HepG2 (cell line): ENCODE measurements around the gene TUBGCP3. TPM values are rescaled to one million over a fixed set of nuclear protein-coding genes. Genes with fewer than 3 reads are reported as not detected.
A peak's percentile ranks its signal among the peaks of the same experiment; 100 is the strongest.

Source experiments
- ATAC-seq: fragments of 200-7000 bp; cut with Tn5 transposase; 3 replicates; pipeline ENCODE4 v1.9.1; 2020; ENCODE audit warnings: mild to moderate bottlenecking, moderate library complexity
- BruUV-seq: library from RNA; stranded (reverse); fragments of 400-500 nt; replicated peaks from 2 replicates; lab custom pipeline; 2021; lab: Mats Ljungman, UMichigan
- CTCF ChIA-PET: fragments of 300-600 bp; formaldehyde crosslinking; extraction: SDS; loops from one replicate; lab custom pipeline; 2021; ENCODE audit warnings: low total read pairs, inconsistent platforms, low intra/inter-chr PET ratio; lab: Yijun Ruan, JAX
- POLR2A ChIA-PET: fragments of 350-600 bp; sonication (Branson Sonifier 250); formaldehyde crosslinking; loops from one replicate; lab custom pipeline; 2020; ENCODE audit warnings: antibody characterized with exemption, inconsistent platforms; lab: Yijun Ruan, JAX
- DNase-seq: peaks from one replicate; pipeline ENCODE4 v3.0.0-alpha.2; 2015; ENCODE audit warnings: low spot score
- FAIRE-seq: peaks from 3 replicates; lab custom pipeline; 2011; peaks lifted over from hg19 to GRCh38; lab: Jason Lieb, UNC
- H2AFZ ChIP-seq: one replicate; pipeline ENCODE4 v1.6.1; 2011; ENCODE audit warnings: low read length, inconsistent platforms
- H3K27ac ChIP-seq: fragments of 300-600 bp; 3 replicates; pipeline ENCODE4 v1.8.0; 2011; ENCODE audit warnings: mixed run types, mild to moderate bottlenecking, mixed read lengths, low read length, inconsistent platforms; ENCODE audit not compliant: insufficient read depth; ENCODE audit errors: extremely low read length
- H3K27me3 ChIP-seq, 2 experiments: fragments of 200-600 bp in 1 of 2; 2 replicates in 1 of 2; 3 replicates in 1 of 2; pipeline versions ENCODE4 v1.6.0 to v1.8.0; 2011; ENCODE audit warnings: low read length in 2 of 2, mild to moderate bottlenecking in 2 of 2, moderate library complexity in 2 of 2, inconsistent platforms in 1 of 2; ENCODE audit not compliant: insufficient read depth in 2 of 2, control insufficient read depth in 1 of 2
- H3K36me3 ChIP-seq, 2 experiments: fragments of 200-600 bp in 1 of 2; replicated peaks in 1 of 2; 2 replicates in 1 of 2; 3 replicates in 1 of 2; pipeline versions ENCODE4 v1.5.1 to v1.8.0; 2011; ENCODE audit warnings: low read length in 2 of 2, inconsistent platforms in 1 of 2; ENCODE audit not compliant: insufficient read depth in 2 of 2, control insufficient read depth in 1 of 2
- H3K4me1 ChIP-seq: 2 replicates; pipeline ENCODE4 v1.5.1; 2012; ENCODE audit warnings: low read length, inconsistent platforms; ENCODE audit not compliant: insufficient read depth
- H3K4me2 ChIP-seq: 2 replicates; pipeline ENCODE4 v1.6.0; 2011; ENCODE audit warnings: low read depth, low read length, inconsistent platforms
- H3K4me3 ChIP-seq, 3 experiments: fragments of 200-600 bp in 1 of 3; sonication (generic), shearing (Covaris generic) in 1 of 3; replicated peaks in 1 of 3; 2 replicates each; pipeline ENCODE4 v1.5.1; 2011 to 2016; ENCODE audit warnings: low read length in 3 of 3, inconsistent platforms in 2 of 3, low read depth in 2 of 3, mild to moderate bottlenecking in 2 of 3, control low read depth in 1 of 3, mixed read lengths in 1 of 3; ENCODE audit not compliant: insufficient read depth in 1 of 3
- H3K79me2 ChIP-seq: one replicate; pipeline ENCODE4 v1.6.1; 2011; ENCODE audit warnings: low read length, inconsistent platforms; ENCODE audit not compliant: insufficient read depth
- H3K9ac ChIP-seq: 2 replicates; pipeline ENCODE4 v1.6.0; 2011; ENCODE audit warnings: mild to moderate bottlenecking, low read depth, low read length, inconsistent platforms; ENCODE audit not compliant: insufficient read depth
- H3K9me3 ChIP-seq: 2 replicates; pipeline ENCODE4 v1.5.1; 2012; ENCODE audit warnings: mild to moderate bottlenecking, low read length
- H4K20me1 ChIP-seq: 2 replicates; pipeline ENCODE4 v1.6.0; 2011; ENCODE audit warnings: inconsistent platforms, mild to moderate bottlenecking, low read length, moderate library complexity; ENCODE audit not compliant: insufficient read depth
- NFYB ChIP-seq: sonication (generic); formaldehyde crosslinking; IDR thresholded peaks from 2 replicates; pipeline ENCODE4 v1.4.0; 2020; ENCODE audit warnings: missing genetic modification reagents
- NFYC ChIP-seq: IDR thresholded peaks from 2 replicates; pipeline ENCODE4 v1.6.1; 2016; ENCODE audit warnings: missing genetic modification reagents, missing compliant biosample characterization
- REPIN1 ChIP-seq: sonication (generic); formaldehyde crosslinking; IDR thresholded peaks from 2 replicates; pipeline ENCODE4 v1.8.0; 2022; ENCODE audit warnings: missing genetic modification reagents, low read depth, mild to moderate bottlenecking, borderline replicate concordance
- ZBTB40 ChIP-seq, 2 experiments: fragments of 450-650 bp in 1 of 2; sonication (generic) in 1 of 2; formaldehyde crosslinking in 1 of 2; IDR thresholded peaks; 2 replicates each; pipeline versions ENCODE4 v1.6.1 to v1.8.0; 2016 to 2022; ENCODE audit warnings: antibody characterized with exemption in 1 of 2, mild to moderate bottlenecking in 1 of 2, missing genetic modification reagents in 1 of 2
- ZKSCAN1 ChIP-seq: fragments of 150-350 bp; IDR thresholded peaks from 2 replicates; pipeline ENCODE4 v1.6.1; 2014; ENCODE audit warnings: low read length
- ZNF510 ChIP-seq: sonication (generic); formaldehyde crosslinking; IDR thresholded peaks from 2 replicates; pipeline ENCODE4 v1.4.0; 2020; ENCODE audit warnings: low read depth, mild to moderate bottlenecking, missing genetic modification reagents
- ZNF605 ChIP-seq: sonication (generic); formaldehyde crosslinking; IDR thresholded peaks from 2 replicates; pipeline ENCODE4 v1.8.0; 2022; ENCODE audit warnings: mild to moderate bottlenecking, missing genetic modification reagents
- ZNF768 ChIP-seq: sonication (generic); formaldehyde crosslinking; IDR thresholded peaks from 2 replicates; pipeline ENCODE4 v1.4.0; 2020; ENCODE audit warnings: missing genetic modification reagents
- WGBS: methylation state at CpG from one replicate; pipeline ENCODE4 v1.1.6; 2017; ENCODE audit warnings: low lambda C conversion rate; 5-methylcytosine and 5-hydroxymethylcytosine counted together
- in situ Hi-C: cut with HindIII; loops from 2 replicates; pipeline ENCODE4 v1.10.0; 2017; ENCODE audit warnings: low pct_unique_long_range_greater_than_20kb; ENCODE audit not compliant: extremely low pct_ligation_motif_present
- intact Hi-C: fragments of 100-400 bp; cut with micrococcal nuclease; formaldehyde crosslinking; loops from one replicate; pipeline ENCODE4 v1.10.0; 2022; ENCODE audit not compliant: unreplicated experiment
- polyA plus RNA-seq, 8 experiments: library from polyadenylated mRNA; depleted of rRNA in 3 of 8; stranded (reverse) in 7 of 8; unstranded in 1 of 8; fragments of >200 nt; fragmentation: Illumina TruSeq in 4 of 8; extraction: Trizol in 4 of 8; gene quantifications; 2 replicates each; pipeline versions ENCODE4 v1.2.1 to v1.2.3, GENCODE V29; 2011 to 2016; ENCODE audit warnings: low read depth in 4 of 8, missing spikeins in 1 of 8, mixed read lengths in 1 of 8; ENCODE audit not compliant: insufficient read depth in 1 of 8
- total RNA-seq, 5 experiments: library from RNA; depleted of rRNA; stranded (reverse); fragments of >200 nt; fragmentation: Illumina TruSeq; extraction: Trizol; gene quantifications; 2 replicates each; pipeline ENCODE4 v1.2.3, GENCODE V29; 2016; ENCODE audit warnings: low read depth in 1 of 5

Gene TUBGCP3
- total and polyA plus RNA-seq, 2 of the 13 experiments (the other 11 are each of a cell fraction or from before 2014, with no cell fraction given), result 12.6 to 15.5 TPM

- H3K4me3 ChIP-seq, result no peak overlapping the region
- peaks cover 11% of the 10 kb centered on the region for H3K4me1 ChIP-seq
- CTCF ChIA-PET, result no interaction called here
- FAIRE-seq (no peak), ATAC-seq (peak; percentile 53), DNase-seq (no peak)
- no peak overlapping the region for H3K9ac ChIP-seq
- POLR2A ChIA-PET, result no interaction called here
- WGBS, result 43% methylated on average over 24 of the region's 24 CpGs
- no peak overlapping the region for H2AFZ ChIP-seq
- no TSS peak for BruUV-seq
- no peak overlapping the region for H3K27ac ChIP-seq
- H3K9me3 ChIP-seq, result no peaks in the 10 kb centered on the region
- intact Hi-C loops, result loop anchor here (5.0 kb wide), 1 partner anchor 643 kb away; no protein-coding TSS in a partner anchor
- in situ Hi-C loops, result no loop called here
- H3K79me2 ChIP-seq, result no peaks in the 10 kb centered on the region
- H4K20me1 ChIP-seq, result no peaks in the 10 kb centered on the region; the same call in 1 of the 2 replicates
- no peak overlapping the region for H3K4me2 ChIP-seq
- TF ChIP-seq ZNF605 (CRISPR knock-in tag) (no peak), NFYC (CRISPR knock-in tag) (peak; percentile 71), NFYB (peak; percentile 66)
- peaks cover 10 to 73% of the 10 kb centered on the region in 2 experiments for H3K27me3 ChIP-seq
- no peaks in the 10 kb centered on the region for H3K36me3 ChIP-seq
Observed at GRCh38 chr13:112619730-112620631, 32.0 kb upstream of the TUBGCP3 start.

- H3K79me2 ChIP-seq, result no peaks in the 10 kb centered on the region
- no peak for ATAC-seq
- 91% methylated on average over 4 of the region's 12 CpGs for WGBS
- BruUV-seq, result no TSS peak
- no peak overlapping the region; the same call in 1 of the 2 replicates for H3K4me2 ChIP-seq
- H3K27ac ChIP-seq, result no peak overlapping the region
- no peak for TF ChIP-seq ZNF768 (CRISPR knock-in tag)
- no peak for TF ChIP-seq ZKSCAN1
- no peak for TF ChIP-seq ZNF510 (CRISPR knock-in tag)
- no peak for TF ChIP-seq ZBTB40 (IDR thresholded peaks at IDR 0.05)
- TF ChIP-seq ZBTB40 (CRISPR knock-in tag; IDR thresholded peaks at IDR 0.05), result no peak
- no peak for TF ChIP-seq REPIN1 (CRISPR knock-in tag)
- H3K9ac ChIP-seq, result no peak overlapping the region
- POLR2A ChIA-PET, result no interaction called here
- no peaks in the 10 kb centered on the region for H3K36me3 ChIP-seq
- H3K27me3 ChIP-seq, result peaks cover 9 to 73% of the 10 kb centered on the region in 2 experiments
- H4K20me1 ChIP-seq, result no peaks in the 10 kb centered on the region; the same call in 1 of the 2 replicates
- H3K4me3 ChIP-seq, result no peak overlapping the region
- no peaks in the 10 kb centered on the region for H3K9me3 ChIP-seq
- no peak for FAIRE-seq
- no peak for DNase-seq
- in situ Hi-C loops (no loop called here), intact Hi-C loops (loop anchor here (5.0 kb wide), 1 partner anchor 641 kb away; no protein-coding TSS in a partner anchor)
- peaks cover 11% of the 10 kb centered on the region for H3K4me1 ChIP-seq
- CTCF ChIA-PET, result no interaction called here
- no peak overlapping the region for H2AFZ ChIP-seq
Observed at GRCh38 chr13:112618501-112618900, 30.5 kb upstream of the TUBGCP3 start.
